Measurements from ENCODE around the gene P2RX7.

P2RX7 gene

GRCh38 chr12:121188227-121188626 lies 55.6 kb downstream of the P2RX7 start:
- Histone ChIP-seq H3K27me3 (ENCODE audit: insufficient read depth, poor library complexity, severe bottlenecking) (no peaks in the 10 kb centered on the region), H3K4me3 (replicated peaks; ENCODE audit: insufficient read depth, low read length) (no peak overlapping the region), H3K27ac (replicated peaks) (no peak overlapping the region)
- TF ChIP-seq REST (IDR thresholded peaks at IDR 0.05; ENCODE audit: insufficient replicate concordance, low read depth) (no peak), POLR2AphosphoS5 (IDR thresholded peaks at IDR 0.05; ENCODE audit: low read depth) (no peak), GABPA (IDR thresholded peaks at IDR 0.05; ENCODE audit: low read depth) (no peak), CTCF (IDR thresholded peaks at IDR 0.05; ENCODE audit: insufficient read depth, low read length) (no peak), SPI1 (IDR thresholded peaks at IDR 0.05; ENCODE audit: borderline replicate concordance, low read depth) (no peak)
- DNase-seq (ENCODE audit: low read depth in 1 of 2, low spot score in 1 of 2) = no peak

DNA sequence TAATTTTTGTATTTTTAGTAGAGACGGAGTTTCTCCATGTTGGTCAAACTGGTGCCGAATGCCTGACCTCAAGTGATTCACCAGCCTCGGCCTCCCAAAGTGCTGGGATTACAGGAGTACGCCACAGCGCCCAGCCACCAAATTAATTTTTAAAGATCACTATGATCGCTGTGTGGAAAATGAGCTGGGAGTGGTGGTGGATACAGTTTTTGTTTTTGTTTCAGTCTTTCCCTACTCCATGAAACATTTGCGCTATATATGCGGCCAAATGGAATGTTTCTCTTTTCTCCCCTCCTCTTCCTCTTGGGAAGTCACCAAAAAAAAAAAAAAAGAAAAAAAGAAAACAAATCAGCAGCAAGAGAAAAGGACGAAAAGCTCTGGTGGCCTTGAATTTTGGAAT lies 56.5 kb downstream of the P2RX7 start:
- TF ChIP-seq POLR2AphosphoS5 (IDR thresholded peaks at IDR 0.05; ENCODE audit: low read depth) = no peak
- no peak for TF ChIP-seq CTCF (IDR thresholded peaks at IDR 0.05; ENCODE audit: insufficient read depth, low read length)
- TF ChIP-seq GABPA (IDR thresholded peaks at IDR 0.05; ENCODE audit: low read depth) = no peak
- TF ChIP-seq REST (IDR thresholded peaks at IDR 0.05; ENCODE audit: insufficient replicate concordance, low read depth) = no peak
- TF ChIP-seq SPI1 (IDR thresholded peaks at IDR 0.05; ENCODE audit: borderline replicate concordance, low read depth) = no peak

DNA sequence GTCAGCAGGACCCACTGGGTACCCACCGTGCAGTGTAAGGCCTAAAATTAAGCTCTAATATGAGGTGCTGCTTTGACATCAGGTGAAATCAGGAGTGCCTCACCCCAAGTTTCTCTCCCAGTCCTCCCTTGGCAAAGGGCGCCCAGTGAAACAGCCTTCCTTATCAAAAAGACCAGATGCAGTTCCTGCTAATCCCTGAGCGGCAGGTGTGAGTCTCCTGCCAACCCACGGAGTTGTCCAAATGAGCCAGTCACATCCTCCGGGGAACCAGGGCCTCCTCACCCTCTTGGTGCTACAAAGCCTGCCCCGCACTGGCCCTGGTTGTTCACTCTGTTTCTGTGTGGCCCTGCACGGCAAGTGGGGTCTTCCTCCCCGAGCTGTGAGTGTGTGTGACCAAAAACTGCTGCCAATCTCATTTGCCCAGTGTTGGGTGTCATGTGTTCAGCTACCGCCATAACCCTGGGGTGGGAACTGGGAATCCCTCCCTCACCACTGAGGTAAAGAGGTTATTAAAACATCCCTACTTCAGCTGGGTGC lies 57.0 kb downstream of the P2RX7 start:
- H3K27ac ChIP-seq (replicated peaks) = no peak overlapping the region
- no peak for TF ChIP-seq CTCF (IDR thresholded peaks at IDR 0.05; ENCODE audit: insufficient read depth, low read length)
- no peak for TF ChIP-seq REST (IDR thresholded peaks at IDR 0.05; ENCODE audit: insufficient replicate concordance, low read depth)
- TF ChIP-seq POLR2AphosphoS5 (IDR thresholded peaks at IDR 0.05; ENCODE audit: low read depth) = no peak
- TF ChIP-seq GABPA (IDR thresholded peaks at IDR 0.05; ENCODE audit: low read depth) = no peak
- TF ChIP-seq SPI1 (IDR thresholded peaks at IDR 0.05; ENCODE audit: borderline replicate concordance, low read depth) = no peak

More for the DNA sequence above, 56.5 kb downstream of the P2RX7 start:
- Histone ChIP-seq H3K27ac (replicated peaks) (no peak overlapping the region), H3K4me3 (replicated peaks; ENCODE audit: insufficient read depth, low read length) (no peak overlapping the region), H3K27me3 (ENCODE audit: insufficient read depth, poor library complexity, severe bottlenecking) (no peaks in the 10 kb centered on the region)
- no peak for DNase-seq (ENCODE audit: low read depth in 1 of 2, low spot score in 1 of 2)

More for the DNA sequence above, 57.0 kb downstream of the P2RX7 start:
- no peak for DNase-seq (ENCODE audit: low read depth in 1 of 2, low spot score in 1 of 2)
- H3K27me3 ChIP-seq (ENCODE audit: insufficient read depth, poor library complexity, severe bottlenecking) = no peaks in the 10 kb centered on the region
- H3K4me3 ChIP-seq (replicated peaks; ENCODE audit: insufficient read depth, low read length) = no peak overlapping the region

Data from HL-60 (cell line).